HepG2 (cell line): ENCODE data around the gene SGPL1. TPM values are rescaled to one million over a fixed set of nuclear protein-coding genes. Genes with fewer than 3 reads are reported as not detected.

Source experiments
- ATAC-seq: fragments of 200-7000 bp; cut with Tn5 transposase; 3 replicates; pipeline ENCODE4 v1.9.1; 2020; ENCODE audit warnings: mild to moderate bottlenecking, moderate library complexity
- BruUV-seq: library from RNA; stranded (reverse); fragments of 400-500 nt; replicated peaks from 2 replicates; lab custom pipeline; 2021; lab: Mats Ljungman, UMichigan
- CTCF ChIA-PET: fragments of 300-600 bp; formaldehyde crosslinking; extraction: SDS; loops from one replicate; lab custom pipeline; 2021; ENCODE audit warnings: low total read pairs, inconsistent platforms, low intra/inter-chr PET ratio; lab: Yijun Ruan, JAX
- POLR2A ChIA-PET: fragments of 350-600 bp; sonication (Branson Sonifier 250); formaldehyde crosslinking; loops from one replicate; lab custom pipeline; 2020; ENCODE audit warnings: antibody characterized with exemption, inconsistent platforms; lab: Yijun Ruan, JAX
- DNase-seq: peaks from one replicate; pipeline ENCODE4 v3.0.0-alpha.2; 2015; ENCODE audit warnings: low spot score
- FAIRE-seq: peaks from 3 replicates; lab custom pipeline; 2011; peaks lifted over from hg19 to GRCh38; lab: Jason Lieb, UNC
- H2AFZ ChIP-seq: one replicate; pipeline ENCODE4 v1.6.1; 2011; ENCODE audit warnings: low read length, inconsistent platforms
- H3K27ac ChIP-seq: fragments of 300-600 bp; 3 replicates; pipeline ENCODE4 v1.8.0; 2011; ENCODE audit warnings: mixed run types, mild to moderate bottlenecking, mixed read lengths, low read length, inconsistent platforms; ENCODE audit not compliant: insufficient read depth; ENCODE audit errors: extremely low read length
- H3K27me3 ChIP-seq, 2 experiments: fragments of 200-600 bp in 1 of 2; 2 replicates in 1 of 2; 3 replicates in 1 of 2; pipeline versions ENCODE4 v1.6.0 to v1.8.0; 2011; ENCODE audit warnings: low read length in 2 of 2, mild to moderate bottlenecking in 2 of 2, moderate library complexity in 2 of 2, inconsistent platforms in 1 of 2; ENCODE audit not compliant: insufficient read depth in 2 of 2, control insufficient read depth in 1 of 2
- H3K36me3 ChIP-seq, 2 experiments: fragments of 200-600 bp in 1 of 2; replicated peaks in 1 of 2; 2 replicates in 1 of 2; 3 replicates in 1 of 2; pipeline versions ENCODE4 v1.5.1 to v1.8.0; 2011; ENCODE audit warnings: low read length in 2 of 2, inconsistent platforms in 1 of 2; ENCODE audit not compliant: insufficient read depth in 2 of 2, control insufficient read depth in 1 of 2
- H3K4me1 ChIP-seq: 2 replicates; pipeline ENCODE4 v1.5.1; 2012; ENCODE audit warnings: low read length, inconsistent platforms; ENCODE audit not compliant: insufficient read depth
- H3K4me2 ChIP-seq: 2 replicates; pipeline ENCODE4 v1.6.0; 2011; ENCODE audit warnings: low read depth, low read length, inconsistent platforms
- H3K4me3 ChIP-seq, 3 experiments: fragments of 200-600 bp in 1 of 3; sonication (generic), shearing (Covaris generic) in 1 of 3; replicated peaks in 1 of 3; 2 replicates each; pipeline ENCODE4 v1.5.1; 2011 to 2016; ENCODE audit warnings: low read length in 3 of 3, inconsistent platforms in 2 of 3, low read depth in 2 of 3, mild to moderate bottlenecking in 2 of 3, control low read depth in 1 of 3, mixed read lengths in 1 of 3; ENCODE audit not compliant: insufficient read depth in 1 of 3
- H3K79me2 ChIP-seq: one replicate; pipeline ENCODE4 v1.6.1; 2011; ENCODE audit warnings: low read length, inconsistent platforms; ENCODE audit not compliant: insufficient read depth
- H3K9ac ChIP-seq: 2 replicates; pipeline ENCODE4 v1.6.0; 2011; ENCODE audit warnings: mild to moderate bottlenecking, low read depth, low read length, inconsistent platforms; ENCODE audit not compliant: insufficient read depth
- H3K9me3 ChIP-seq: 2 replicates; pipeline ENCODE4 v1.5.1; 2012; ENCODE audit warnings: mild to moderate bottlenecking, low read length
- H4K20me1 ChIP-seq: 2 replicates; pipeline ENCODE4 v1.6.0; 2011; ENCODE audit warnings: inconsistent platforms, mild to moderate bottlenecking, low read length, moderate library complexity; ENCODE audit not compliant: insufficient read depth
- BRD4 ChIP-seq: sonication (generic); formaldehyde crosslinking; IDR thresholded peaks from 2 replicates; pipeline ENCODE4 v1.4.0; 2020; ENCODE audit warnings: missing genetic modification reagents
- ZFAT ChIP-seq: sonication (generic); formaldehyde crosslinking; conservative IDR thresholded peaks from 2 replicates; pipeline ENCODE4 v1.8.1; 2023; ENCODE audit warnings: missing genetic modification reagents, inconsistent platforms
- ZNF124 ChIP-seq: sonication (generic); formaldehyde crosslinking; IDR thresholded peaks from 2 replicates; pipeline ENCODE4 v1.4.0; 2020; ENCODE audit warnings: missing genetic modification reagents
- ZSCAN20 ChIP-seq: sonication (generic); formaldehyde crosslinking; IDR thresholded peaks from 2 replicates; pipeline ENCODE4 v1.4.0; 2020; ENCODE audit warnings: missing genetic modification reagents, mild to moderate bottlenecking, borderline replicate concordance
- WGBS: methylation state at CpG from one replicate; pipeline ENCODE4 v1.1.6; 2017; ENCODE audit warnings: low lambda C conversion rate; 5-methylcytosine and 5-hydroxymethylcytosine counted together
- in situ Hi-C: cut with HindIII; loops from 2 replicates; pipeline ENCODE4 v1.10.0; 2017; ENCODE audit warnings: low pct_unique_long_range_greater_than_20kb; ENCODE audit not compliant: extremely low pct_ligation_motif_present
- intact Hi-C: fragments of 100-400 bp; cut with micrococcal nuclease; formaldehyde crosslinking; loops from one replicate; pipeline ENCODE4 v1.10.0; 2022; ENCODE audit not compliant: unreplicated experiment
- polyA plus RNA-seq, 8 experiments: library from polyadenylated mRNA; depleted of rRNA in 3 of 8; stranded (reverse) in 7 of 8; unstranded in 1 of 8; fragments of >200 nt; fragmentation: Illumina TruSeq in 4 of 8; extraction: Trizol in 4 of 8; gene quantifications; 2 replicates each; pipeline versions ENCODE4 v1.2.1 to v1.2.3, GENCODE V29; 2011 to 2016; ENCODE audit warnings: low read depth in 4 of 8, missing spikeins in 1 of 8, mixed read lengths in 1 of 8; ENCODE audit not compliant: insufficient read depth in 1 of 8
- total RNA-seq, 5 experiments: library from RNA; depleted of rRNA; stranded (reverse); fragments of >200 nt; fragmentation: Illumina TruSeq; extraction: Trizol; gene quantifications; 2 replicates each; pipeline ENCODE4 v1.2.3, GENCODE V29; 2016; ENCODE audit warnings: low read depth in 1 of 5
- TF ChIP-seq, protein P1 (sequence below): IDR thresholded peaks from 2 replicates; pipeline ENCODE4 v1.6.1; 2016

SGPL1 gene
- total and polyA plus RNA-seq, 2 of the 13 experiments (the other 11 are each of a cell fraction or from before 2014, with no cell fraction given) = 17.6 to 25.0 TPM

DNA sequence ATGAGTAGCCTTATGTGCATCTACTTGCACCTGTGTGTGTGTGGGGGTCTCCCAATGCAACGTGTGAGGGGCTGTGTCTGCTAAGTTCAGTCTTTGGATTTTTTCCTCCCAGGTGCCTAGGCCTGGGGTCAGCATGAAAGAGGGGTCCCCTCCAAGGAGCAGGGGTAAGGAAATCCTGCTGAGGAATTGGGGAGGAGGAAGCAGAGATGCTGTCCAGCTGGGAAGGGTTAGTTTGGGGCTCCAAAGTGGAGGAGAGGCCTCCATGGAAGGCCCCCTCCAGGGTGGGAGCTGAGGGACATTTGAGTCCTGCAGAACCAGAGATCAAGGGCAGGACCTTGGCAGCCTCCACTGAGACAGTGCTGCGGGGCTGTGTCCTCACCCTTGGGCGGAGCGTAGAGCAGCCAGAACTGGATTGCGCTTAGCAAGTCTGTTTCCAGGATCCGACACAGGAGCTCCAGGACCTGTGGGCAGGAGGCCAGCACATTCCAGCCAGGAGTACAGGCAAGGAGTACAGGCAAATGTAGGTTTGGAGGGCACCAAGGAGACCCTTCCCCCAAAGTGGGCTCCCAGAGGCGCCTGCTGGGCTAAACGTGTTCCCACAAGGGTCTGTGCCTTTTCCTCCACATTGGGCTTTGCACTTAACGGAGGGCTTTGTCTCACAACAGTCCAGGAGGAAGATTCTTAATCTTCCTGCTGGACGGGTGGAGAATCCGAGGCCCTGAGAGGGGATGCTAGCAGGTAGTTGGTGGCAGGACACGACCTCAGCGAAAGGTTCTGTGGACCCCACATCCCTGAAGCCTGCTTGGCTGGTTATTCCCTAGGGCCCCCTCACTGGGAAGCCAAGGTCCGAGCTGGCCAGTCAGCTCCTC, 40.7 kb upstream of the SGPL1 start (continued):
- TF ChIP-seq, protein P1, sequence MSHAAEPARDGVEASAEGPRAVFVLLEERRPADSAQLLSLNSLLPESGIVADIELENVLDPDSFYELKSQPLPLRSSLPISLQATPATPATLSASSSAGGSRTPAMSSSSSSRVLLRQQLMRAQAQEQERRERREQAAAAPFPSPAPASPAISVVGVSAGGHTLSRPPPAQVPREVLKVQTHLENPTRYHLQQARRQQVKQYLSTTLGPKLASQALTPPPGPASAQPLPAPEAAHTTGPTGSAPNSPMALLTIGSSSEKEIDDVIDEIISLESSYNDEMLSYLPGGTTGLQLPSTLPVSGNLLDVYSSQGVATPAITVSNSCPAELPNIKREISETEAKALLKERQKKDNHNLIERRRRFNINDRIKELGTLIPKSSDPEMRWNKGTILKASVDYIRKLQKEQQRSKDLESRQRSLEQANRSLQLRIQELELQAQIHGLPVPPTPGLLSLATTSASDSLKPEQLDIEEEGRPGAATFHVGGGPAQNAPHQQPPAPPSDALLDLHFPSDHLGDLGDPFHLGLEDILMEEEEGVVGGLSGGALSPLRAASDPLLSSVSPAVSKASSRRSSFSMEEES (CRISPR knock-in tag) = no peak

GRCh38 chr10:70775679-70776454, 39.9 kb upstream of the SGPL1 start:
- no peak for FAIRE-seq
- ChIA-PET POLR2A (no interaction called here), CTCF (no interaction called here)
- H3K9ac ChIP-seq = no peak overlapping the region
- DNase-seq = no peak
- no peaks in the 10 kb centered on the region for H3K79me2 ChIP-seq
- H3K4me1 ChIP-seq = no peaks in the 10 kb centered on the region; the same call in 1 of the 2 replicates
- no peak overlapping the region for H3K4me2 ChIP-seq
- H3K9me3 ChIP-seq = no peaks in the 10 kb centered on the region
- intact Hi-C loops = no loop called here
- in situ Hi-C loops = no loop called here
- H3K27ac ChIP-seq = no peak overlapping the region
- TF ChIP-seq BRD4 (CRISPR knock-in tag) = no peak
- TF ChIP-seq ZNF124 (CRISPR knock-in tag) = no peak
- no peak for TF ChIP-seq ZFAT (CRISPR knock-in tag)
- no peak for TF ChIP-seq ZSCAN20
- 54% methylated on average over 9 of the region's 13 CpGs for WGBS
- H4K20me1 ChIP-seq = no peaks in the 10 kb centered on the region
- peaks cover 9 to 80% of the 10 kb centered on the region in 2 experiments; a peak in 4 of 5 replicates for H3K27me3 ChIP-seq
- no TSS peak for BruUV-seq
- no peak for ATAC-seq
- H3K4me3 ChIP-seq = no peak overlapping the region
- no peaks in the 10 kb centered on the region for H3K36me3 ChIP-seq
- no peak overlapping the region for H2AFZ ChIP-seq
